NCI-H510A (cell line): ENCODE measurements around the gene MRPL52.
"Not testable (repeated sequence)": the region's sequence is repeated elsewhere in the genome, so short reads cannot be mapped to it uniquely, and the experiment has no call there.

Experiments
- DNase-seq: peaks from one replicate; lab custom pipeline; 2025; lab: John Stamatoyannopoulos, UW

The MRPL52 gene

GRCh38 chr14:22829661-22830442, at the start of gene MRPL52:
MRPL52 (plus strand) TSS chr14:22829887; CDS start chr14:22829913, 26 bp downstream.
- peak; percentile 77 for DNase-seq

- DNase-seq = no peak
Observed at GRCh38 chr14:22780105-22780679, 49.5 kb upstream of the MRPL52 start.

- DNase-seq = no peak
Observed at GRCh38 chr14:22780941-22781300, 48.8 kb upstream of the MRPL52 start.

- DNase-seq = no peak
Observed at GRCh38 chr14:22781301-22781991, 48.2 kb upstream of the MRPL52 start.

GRCh38 chr14:22786685-22787084, 43.0 kb upstream of the MRPL52 start:
- no peak for DNase-seq

- no peak for DNase-seq
Observed at GRCh38 chr14:22791301-22791700, 38.4 kb upstream of the MRPL52 start.

- no peak for DNase-seq
Observed at GRCh38 chr14:22792158-22792557, 37.5 kb upstream of the MRPL52 start.

GRCh38 chr14:22793550-22793949, 36.1 kb upstream of the MRPL52 start:
- not testable (repeated sequence) for DNase-seq

GRCh38 chr14:22793976-22794375, 35.7 kb upstream of the MRPL52 start:
- no peak for DNase-seq

GRCh38 chr14:22794551-22794951, 35.1 kb upstream of the MRPL52 start:
- DNase-seq = no peak

GRCh38 chr14:22796087-22796707, 33.5 kb upstream of the MRPL52 start:
- DNase-seq = no peak

- DNase-seq = no peak
Observed at GRCh38 chr14:22797017-22797917, 32.4 kb upstream of the MRPL52 start.

- DNase-seq = no peak
Observed at GRCh38 chr14:22798528-22798927, 31.2 kb upstream of the MRPL52 start.

GRCh38 chr14:22800346-22800745, 29.3 kb upstream of the MRPL52 start:
- no peak for DNase-seq

GRCh38 chr14:22801716-22802115, 28.0 kb upstream of the MRPL52 start:
- DNase-seq = no peak

GRCh38 chr14:22802860-22803686, 26.6 kb upstream of the MRPL52 start:
- no peak for DNase-seq

GRCh38 chr14:22803687-22803974, 26.1 kb upstream of the MRPL52 start:
- DNase-seq = no peak

GRCh38 chr14:22805235-22805634, 24.5 kb upstream of the MRPL52 start:
- DNase-seq = not testable (repeated sequence)

- DNase-seq = no peak
Observed at GRCh38 chr14:22807432-22808087, 22.1 kb upstream of the MRPL52 start.
